HEK293 (cell line): ENCODE measurements around the gene ANKRD16.

Experiments used
- MEIS1 ChIP-seq: sonication (generic); formaldehyde crosslinking; IDR thresholded peaks from 2 replicates; pipeline ENCODE4 v1.8.1; 2022; ENCODE audit warnings: missing genetic modification reagents, mild to moderate bottlenecking, borderline replicate concordance
- OVOL3 ChIP-seq: fragments of 450-650 bp; formaldehyde crosslinking; IDR thresholded peaks from 2 replicates; pipeline ENCODE4 v1.5.1; 2016; ENCODE audit warnings: missing biosample characterization, missing genetic modification characterization
- ZBTB20 ChIP-seq: fragments of 450-650 bp; formaldehyde crosslinking; IDR thresholded peaks from 2 replicates; pipeline ENCODE4 v1.5.1; 2016; ENCODE audit warnings: missing biosample characterization, missing genetic modification characterization
- ZNF112 ChIP-seq: fragments of 450-650 bp; formaldehyde crosslinking; IDR thresholded peaks from 2 replicates; pipeline ENCODE4 v1.5.0; 2017; ENCODE audit warnings: missing biosample characterization, missing genetic modification characterization
- ZNF138 ChIP-seq: fragments of 450-650 bp; formaldehyde crosslinking; IDR thresholded peaks from 2 replicates; pipeline ENCODE4 v1.5.1; 2016; ENCODE audit warnings: missing biosample characterization, missing genetic modification characterization, borderline replicate concordance
- ZNF140 ChIP-seq: fragments of 450-650 bp; formaldehyde crosslinking; IDR thresholded peaks from 2 replicates; pipeline ENCODE4 v1.5.1; 2016; ENCODE audit warnings: missing biosample characterization, missing genetic modification characterization
- ZNF202 ChIP-seq: fragments of 450-650 bp; formaldehyde crosslinking; IDR thresholded peaks from 2 replicates; pipeline ENCODE4 v1.5.1; 2016; ENCODE audit warnings: missing biosample characterization, missing genetic modification characterization, borderline replicate concordance
- ZNF221 ChIP-seq: fragments of 450-650 bp; formaldehyde crosslinking; IDR thresholded peaks from 2 replicates; pipeline ENCODE4 v1.5.1; 2017; ENCODE audit warnings: missing biosample characterization, missing genetic modification characterization, borderline replicate concordance
- ZNF335 ChIP-seq: fragments of 450-650 bp; formaldehyde crosslinking; conservative IDR thresholded peaks from 2 replicates; pipeline ENCODE4 v1.5.1; 2016; ENCODE audit warnings: missing biosample characterization, missing genetic modification characterization
- ZNF366 ChIP-seq: fragments of 450-650 bp; formaldehyde crosslinking; conservative IDR thresholded peaks from 2 replicates; pipeline ENCODE4 v1.5.1; 2016; ENCODE audit warnings: missing biosample characterization, missing genetic modification characterization
- ZNF37A ChIP-seq: fragments of 450-650 bp; IDR thresholded peaks from 2 replicates; pipeline ENCODE4 v1.5.1; 2018; ENCODE audit warnings: missing biosample characterization, missing genetic modification characterization
- ZNF394 ChIP-seq: fragments of 450-650 bp; formaldehyde crosslinking; IDR thresholded peaks from 2 replicates; pipeline ENCODE4 v1.5.1; 2016; ENCODE audit warnings: missing biosample characterization, missing genetic modification characterization, mild to moderate bottlenecking, moderate library complexity, borderline replicate concordance
- ZNF501 ChIP-seq: fragments of 450-650 bp; formaldehyde crosslinking; IDR thresholded peaks from 2 replicates; pipeline ENCODE4 v1.5.1; 2016; ENCODE audit warnings: missing biosample characterization, missing genetic modification characterization
- ZNF529 ChIP-seq: fragments of 450-650 bp; formaldehyde crosslinking; IDR thresholded peaks from 2 replicates; pipeline ENCODE4 v1.5.1; 2017; ENCODE audit warnings: missing genetic modification characterization, missing biosample characterization; ENCODE audit not compliant: insufficient replicate concordance
- ZNF560 ChIP-seq: fragments of 450-650 bp; formaldehyde crosslinking; IDR thresholded peaks from 2 replicates; pipeline ENCODE4 v1.5.1; 2017; ENCODE audit warnings: missing biosample characterization, missing genetic modification characterization, borderline replicate concordance
- ZNF596 ChIP-seq: fragments of 450-650 bp; IDR thresholded peaks from 2 replicates; pipeline ENCODE4 v1.5.0; 2018; ENCODE audit warnings: missing biosample characterization, mild to moderate bottlenecking, missing genetic modification characterization, moderate library complexity
- TF ChIP-seq, protein P1 (sequence below): fragments of 450-650 bp; formaldehyde crosslinking; IDR thresholded peaks from 2 replicates; pipeline ENCODE4 v1.5.1; 2016; ENCODE audit warnings: missing biosample characterization, missing genetic modification characterization
- TF ChIP-seq, protein P2 (sequence below): fragments of 450-650 bp; formaldehyde crosslinking; IDR thresholded peaks from 2 replicates; pipeline ENCODE4 v1.5.1; 2016; ENCODE audit warnings: missing biosample characterization, missing genetic modification characterization
- TF ChIP-seq, protein P3 (sequence below): fragments of 450-650 bp; formaldehyde crosslinking; IDR thresholded peaks from 2 replicates; pipeline ENCODE4 v1.5.1; 2017; ENCODE audit warnings: missing biosample characterization, missing genetic modification characterization
- TF ChIP-seq, protein P4 (sequence below): fragments of 450-650 bp; formaldehyde crosslinking; IDR thresholded peaks from 2 replicates; pipeline ENCODE4 v1.5.1; 2016; ENCODE audit warnings: missing biosample characterization, missing genetic modification characterization
- TF ChIP-seq, protein P5 (sequence below): fragments of 450-650 bp; formaldehyde crosslinking; IDR thresholded peaks from 2 replicates; pipeline ENCODE4 v1.5.1; 2016; ENCODE audit warnings: missing biosample characterization, missing genetic modification characterization
- TF ChIP-seq, protein P6 (sequence below): fragments of 450-650 bp; formaldehyde crosslinking; IDR thresholded peaks from 2 replicates; pipeline ENCODE4 v1.5.1; 2016; ENCODE audit warnings: missing biosample characterization, missing genetic modification characterization
- TF ChIP-seq, protein P7 (sequence below): fragments of 450-650 bp; formaldehyde crosslinking; IDR thresholded peaks from 2 replicates; pipeline ENCODE4 v1.5.1; 2016; ENCODE audit warnings: missing biosample characterization, missing genetic modification characterization

Gene ANKRD16

DNA sequence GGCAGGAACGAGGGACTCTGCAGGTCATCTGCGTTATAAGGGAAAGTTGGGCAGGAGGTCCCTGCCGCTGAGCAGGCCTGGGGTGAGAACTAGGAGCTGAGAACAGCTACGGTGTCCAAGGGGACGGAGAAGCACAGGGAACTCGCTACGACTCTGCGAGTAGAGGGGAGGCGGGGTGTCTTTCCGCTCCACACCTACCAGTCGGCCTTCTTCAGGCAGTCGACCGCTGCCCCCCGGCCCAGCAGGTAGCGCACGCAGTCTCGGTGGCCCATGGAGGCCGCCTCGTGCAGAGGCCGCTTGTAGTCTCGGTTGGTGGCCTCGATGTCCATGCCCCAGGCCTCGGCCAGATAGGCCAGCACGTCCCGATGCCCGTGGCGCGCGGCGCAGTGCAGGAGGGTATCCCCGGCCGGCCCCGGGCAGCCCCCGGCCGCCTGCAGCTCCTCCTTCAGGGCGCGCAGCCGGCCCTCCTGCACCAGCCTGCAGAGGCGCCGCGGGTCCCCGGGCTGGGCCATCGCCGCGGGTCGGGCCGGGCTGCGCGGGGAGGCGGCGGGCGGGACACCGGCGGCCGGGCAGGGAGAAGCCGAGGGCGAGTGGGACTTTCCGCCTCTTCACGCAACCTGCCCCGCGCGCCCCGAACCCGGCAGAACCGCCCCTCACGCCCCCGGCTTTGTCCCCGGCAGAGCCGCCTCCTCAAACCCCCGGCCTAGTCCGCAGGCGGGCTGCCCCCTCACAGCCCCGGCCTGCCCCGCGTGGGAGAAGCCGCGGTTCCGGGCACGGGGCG lies 660 bp downstream of the ANKRD16 start (continued):
- TF ChIP-seq ZNF335 (tag by site-specific recombination), result peak; percentile 84
- peak; percentile 37 for TF ChIP-seq ZBTB20 (tag by site-specific recombination)
- TF ChIP-seq, protein P1, sequence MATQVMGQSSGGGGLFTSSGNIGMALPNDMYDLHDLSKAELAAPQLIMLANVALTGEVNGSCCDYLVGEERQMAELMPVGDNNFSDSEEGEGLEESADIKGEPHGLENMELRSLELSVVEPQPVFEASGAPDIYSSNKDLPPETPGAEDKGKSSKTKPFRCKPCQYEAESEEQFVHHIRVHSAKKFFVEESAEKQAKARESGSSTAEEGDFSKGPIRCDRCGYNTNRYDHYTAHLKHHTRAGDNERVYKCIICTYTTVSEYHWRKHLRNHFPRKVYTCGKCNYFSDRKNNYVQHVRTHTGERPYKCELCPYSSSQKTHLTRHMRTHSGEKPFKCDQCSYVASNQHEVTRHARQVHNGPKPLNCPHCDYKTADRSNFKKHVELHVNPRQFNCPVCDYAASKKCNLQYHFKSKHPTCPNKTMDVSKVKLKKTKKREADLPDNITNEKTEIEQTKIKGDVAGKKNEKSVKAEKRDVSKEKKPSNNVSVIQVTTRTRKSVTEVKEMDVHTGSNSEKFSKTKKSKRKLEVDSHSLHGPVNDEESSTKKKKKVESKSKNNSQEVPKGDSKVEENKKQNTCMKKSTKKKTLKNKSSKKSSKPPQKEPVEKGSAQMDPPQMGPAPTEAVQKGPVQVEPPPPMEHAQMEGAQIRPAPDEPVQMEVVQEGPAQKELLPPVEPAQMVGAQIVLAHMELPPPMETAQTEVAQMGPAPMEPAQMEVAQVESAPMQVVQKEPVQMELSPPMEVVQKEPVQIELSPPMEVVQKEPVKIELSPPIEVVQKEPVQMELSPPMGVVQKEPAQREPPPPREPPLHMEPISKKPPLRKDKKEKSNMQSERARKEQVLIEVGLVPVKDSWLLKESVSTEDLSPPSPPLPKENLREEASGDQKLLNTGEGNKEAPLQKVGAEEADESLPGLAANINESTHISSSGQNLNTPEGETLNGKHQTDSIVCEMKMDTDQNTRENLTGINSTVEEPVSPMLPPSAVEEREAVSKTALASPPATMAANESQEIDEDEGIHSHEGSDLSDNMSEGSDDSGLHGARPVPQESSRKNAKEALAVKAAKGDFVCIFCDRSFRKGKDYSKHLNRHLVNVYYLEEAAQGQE (tag by site-specific recombination), result no peak
- TF ChIP-seq ZNF140, result no peak
- TF ChIP-seq, protein P2, sequence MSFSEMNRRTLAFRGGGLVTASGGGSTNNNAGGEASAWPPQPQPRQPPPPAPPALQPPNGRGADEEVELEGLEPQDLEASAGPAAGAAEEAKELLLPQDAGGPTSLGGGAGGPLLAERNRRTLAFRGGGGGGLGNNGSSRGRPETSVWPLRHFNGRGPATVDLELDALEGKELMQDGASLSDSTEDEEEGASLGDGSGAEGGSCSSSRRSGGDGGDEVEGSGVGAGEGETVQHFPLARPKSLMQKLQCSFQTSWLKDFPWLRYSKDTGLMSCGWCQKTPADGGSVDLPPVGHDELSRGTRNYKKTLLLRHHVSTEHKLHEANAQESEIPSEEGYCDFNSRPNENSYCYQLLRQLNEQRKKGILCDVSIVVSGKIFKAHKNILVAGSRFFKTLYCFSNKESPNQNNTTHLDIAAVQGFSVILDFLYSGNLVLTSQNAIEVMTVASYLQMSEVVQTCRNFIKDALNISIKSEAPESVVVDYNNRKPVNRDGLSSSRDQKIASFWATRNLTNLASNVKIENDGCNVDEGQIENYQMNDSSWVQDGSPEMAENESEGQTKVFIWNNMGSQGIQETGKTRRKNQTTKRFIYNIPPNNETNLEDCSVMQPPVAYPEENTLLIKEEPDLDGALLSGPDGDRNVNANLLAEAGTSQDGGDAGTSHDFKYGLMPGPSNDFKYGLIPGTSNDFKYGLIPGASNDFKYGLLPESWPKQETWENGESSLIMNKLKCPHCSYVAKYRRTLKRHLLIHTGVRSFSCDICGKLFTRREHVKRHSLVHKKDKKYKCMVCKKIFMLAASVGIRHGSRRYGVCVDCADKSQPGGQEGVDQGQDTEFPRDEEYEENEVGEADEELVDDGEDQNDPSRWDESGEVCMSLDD, result 0 out of 2 replicates have a peak, but pooled peaks have one; percentile 22
- TF ChIP-seq, protein P3, sequence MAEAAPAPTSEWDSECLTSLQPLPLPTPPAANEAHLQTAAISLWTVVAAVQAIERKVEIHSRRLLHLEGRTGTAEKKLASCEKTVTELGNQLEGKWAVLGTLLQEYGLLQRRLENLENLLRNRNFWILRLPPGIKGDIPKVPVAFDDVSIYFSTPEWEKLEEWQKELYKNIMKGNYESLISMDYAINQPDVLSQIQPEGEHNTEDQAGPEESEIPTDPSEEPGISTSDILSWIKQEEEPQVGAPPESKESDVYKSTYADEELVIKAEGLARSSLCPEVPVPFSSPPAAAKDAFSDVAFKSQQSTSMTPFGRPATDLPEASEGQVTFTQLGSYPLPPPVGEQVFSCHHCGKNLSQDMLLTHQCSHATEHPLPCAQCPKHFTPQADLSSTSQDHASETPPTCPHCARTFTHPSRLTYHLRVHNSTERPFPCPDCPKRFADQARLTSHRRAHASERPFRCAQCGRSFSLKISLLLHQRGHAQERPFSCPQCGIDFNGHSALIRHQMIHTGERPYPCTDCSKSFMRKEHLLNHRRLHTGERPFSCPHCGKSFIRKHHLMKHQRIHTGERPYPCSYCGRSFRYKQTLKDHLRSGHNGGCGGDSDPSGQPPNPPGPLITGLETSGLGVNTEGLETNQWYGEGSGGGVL, result 0 out of 2 replicates have a peak, but pooled peaks have one; percentile 31
- no peak for TF ChIP-seq ZNF596
- no peak for TF ChIP-seq OVOL3 (tag by site-specific recombination)
- peak; percentile 20; the same call in 1 of the 2 replicates for TF ChIP-seq ZNF501 (tag by site-specific recombination)
- TF ChIP-seq ZNF37A, result no peak
- no peak for TF ChIP-seq ZNF221 (tag by site-specific recombination)
- no peak for TF ChIP-seq ZNF560 (tag by site-specific recombination)
- TF ChIP-seq ZNF366 (tag by site-specific recombination), result no peak
- no peak for TF ChIP-seq MEIS1
- TF ChIP-seq, protein P4, sequence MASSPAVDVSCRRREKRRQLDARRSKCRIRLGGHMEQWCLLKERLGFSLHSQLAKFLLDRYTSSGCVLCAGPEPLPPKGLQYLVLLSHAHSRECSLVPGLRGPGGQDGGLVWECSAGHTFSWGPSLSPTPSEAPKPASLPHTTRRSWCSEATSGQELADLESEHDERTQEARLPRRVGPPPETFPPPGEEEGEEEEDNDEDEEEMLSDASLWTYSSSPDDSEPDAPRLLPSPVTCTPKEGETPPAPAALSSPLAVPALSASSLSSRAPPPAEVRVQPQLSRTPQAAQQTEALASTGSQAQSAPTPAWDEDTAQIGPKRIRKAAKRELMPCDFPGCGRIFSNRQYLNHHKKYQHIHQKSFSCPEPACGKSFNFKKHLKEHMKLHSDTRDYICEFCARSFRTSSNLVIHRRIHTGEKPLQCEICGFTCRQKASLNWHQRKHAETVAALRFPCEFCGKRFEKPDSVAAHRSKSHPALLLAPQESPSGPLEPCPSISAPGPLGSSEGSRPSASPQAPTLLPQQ (tag by site-specific recombination), result no peak
- TF ChIP-seq ZNF112 (tag by site-specific recombination), result no peak
- TF ChIP-seq, protein P5, sequence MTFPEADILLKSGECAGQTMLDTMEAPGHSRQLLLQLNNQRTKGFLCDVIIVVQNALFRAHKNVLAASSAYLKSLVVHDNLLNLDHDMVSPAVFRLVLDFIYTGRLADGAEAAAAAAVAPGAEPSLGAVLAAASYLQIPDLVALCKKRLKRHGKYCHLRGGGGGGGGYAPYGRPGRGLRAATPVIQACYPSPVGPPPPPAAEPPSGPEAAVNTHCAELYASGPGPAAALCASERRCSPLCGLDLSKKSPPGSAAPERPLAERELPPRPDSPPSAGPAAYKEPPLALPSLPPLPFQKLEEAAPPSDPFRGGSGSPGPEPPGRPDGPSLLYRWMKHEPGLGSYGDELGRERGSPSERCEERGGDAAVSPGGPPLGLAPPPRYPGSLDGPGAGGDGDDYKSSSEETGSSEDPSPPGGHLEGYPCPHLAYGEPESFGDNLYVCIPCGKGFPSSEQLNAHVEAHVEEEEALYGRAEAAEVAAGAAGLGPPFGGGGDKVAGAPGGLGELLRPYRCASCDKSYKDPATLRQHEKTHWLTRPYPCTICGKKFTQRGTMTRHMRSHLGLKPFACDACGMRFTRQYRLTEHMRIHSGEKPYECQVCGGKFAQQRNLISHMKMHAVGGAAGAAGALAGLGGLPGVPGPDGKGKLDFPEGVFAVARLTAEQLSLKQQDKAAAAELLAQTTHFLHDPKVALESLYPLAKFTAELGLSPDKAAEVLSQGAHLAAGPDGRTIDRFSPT (tag by site-specific recombination), result peak; percentile 21; the same call in 1 of the 2 replicates
- TF ChIP-seq, protein P6, sequence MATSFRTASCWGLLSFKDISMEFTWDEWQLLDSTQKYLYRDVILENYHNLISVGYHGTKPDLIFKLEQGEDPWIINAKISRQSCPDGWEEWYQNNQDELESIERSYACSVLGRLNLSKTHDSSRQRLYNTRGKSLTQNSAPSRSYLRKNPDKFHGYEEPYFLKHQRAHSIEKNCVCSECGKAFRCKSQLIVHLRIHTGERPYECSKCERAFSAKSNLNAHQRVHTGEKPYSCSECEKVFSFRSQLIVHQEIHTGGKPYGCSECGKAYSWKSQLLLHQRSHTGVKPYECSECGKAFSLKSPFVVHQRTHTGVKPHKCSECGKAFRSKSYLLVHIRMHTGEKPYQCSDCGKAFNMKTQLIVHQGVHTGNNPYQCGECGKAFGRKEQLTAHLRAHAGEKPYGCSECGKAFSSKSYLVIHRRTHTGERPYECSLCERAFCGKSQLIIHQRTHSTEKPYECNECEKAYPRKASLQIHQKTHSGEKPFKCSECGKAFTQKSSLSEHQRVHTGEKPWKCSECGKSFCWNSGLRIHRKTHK (tag by site-specific recombination), result no peak
- TF ChIP-seq, protein P7, sequence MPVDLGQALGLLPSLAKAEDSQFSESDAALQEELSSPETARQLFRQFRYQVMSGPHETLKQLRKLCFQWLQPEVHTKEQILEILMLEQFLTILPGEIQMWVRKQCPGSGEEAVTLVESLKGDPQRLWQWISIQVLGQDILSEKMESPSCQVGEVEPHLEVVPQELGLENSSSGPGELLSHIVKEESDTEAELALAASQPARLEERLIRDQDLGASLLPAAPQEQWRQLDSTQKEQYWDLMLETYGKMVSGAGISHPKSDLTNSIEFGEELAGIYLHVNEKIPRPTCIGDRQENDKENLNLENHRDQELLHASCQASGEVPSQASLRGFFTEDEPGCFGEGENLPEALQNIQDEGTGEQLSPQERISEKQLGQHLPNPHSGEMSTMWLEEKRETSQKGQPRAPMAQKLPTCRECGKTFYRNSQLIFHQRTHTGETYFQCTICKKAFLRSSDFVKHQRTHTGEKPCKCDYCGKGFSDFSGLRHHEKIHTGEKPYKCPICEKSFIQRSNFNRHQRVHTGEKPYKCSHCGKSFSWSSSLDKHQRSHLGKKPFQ (tag by site-specific recombination), result no peak
- no peak; the same call in 1 of the 2 replicates for TF ChIP-seq ZNF394 (tag by site-specific recombination)
- TF ChIP-seq ZNF138 (tag by site-specific recombination), result no peak
- TF ChIP-seq ZNF202 (tag by site-specific recombination), result no peak
- TF ChIP-seq ZNF529 (tag by site-specific recombination), result no peak
